NCI-H2081 (cell line): ENCODE measurements around the gene BBS1.
"Not testable (repeated sequence)": the region's sequence is repeated elsewhere in the genome, so short reads cannot be mapped to it uniquely, and the experiment has no call there.

Source experiments
- DNase-seq, 2 experiments: peaks; one replicate each; lab custom pipeline; 2025; lab: John Stamatoyannopoulos, UW

BBS1 gene

GRCh38 chr11:66570850-66571180, 60.4 kb downstream of the BBS1 start:
- DNase-seq: no peak

- DNase-seq: peak; percentile 30 to 49
Measured at GRCh38 chr11:66579017-66579606, 68.7 kb downstream of the BBS1 start.

GRCh38 chr11:66580803-66581202, 70.4 kb downstream of the BBS1 start:
- DNase-seq: no peak

GRCh38 chr11:66581261-66581660, 70.8 kb downstream of the BBS1 start:
- no peak for DNase-seq

GRCh38 chr11:66582565-66583147, 72.2 kb downstream of the BBS1 start:
- not testable (repeated sequence) for DNase-seq
